Measurements from ENCODE around the gene NLGN1. TPM values are rescaled to one million over a fixed set of nuclear protein-coding genes. Genes with fewer than 3 reads are reported as not detected.

Gene NLGN1
- total and polyA plus RNA-seq, 2 of the 8 experiments (the other 6 are each of a cell fraction or from before 2014, with no cell fraction given) = 7.8 to 14.8 TPM

- H4K5ac ChIP-seq (ENCODE audit: insufficient read length, low read depth, low read length) = no peak overlapping the region
- 95% methylated on average over 1 of the region's 1 CpG; no CpG with 5 or more reads in 1 of the 2 experiments for WGBS, 2 experiments (ENCODE audit: extremely low coverage in 1 of 2, insufficient coverage in 1 of 2, insufficient read length in 1 of 2, insufficient replicate concordance in 2 of 2, low coverage in 1 of 2, low lambda C conversion rate in 2 of 2, missing lambda C conversion rate in 1 of 2)
- POLR2A ChIA-PET (ENCODE audit: partially characterized antibody) = no interaction called here
- TF ChIP-seq SUZ12 (IDR thresholded peaks at IDR 0.05; ENCODE audit: low read length) (no peak), CHD1 (IDR thresholded peaks at IDR 0.05; ENCODE audit: low read depth, low read length) (no peak), CTCF (IDR thresholded peaks at IDR 0.05; ENCODE audit: control extremely low read depth in 1 of 3, insufficient read depth in 1 of 3, low read depth in 1 of 3, low read length in 3 of 3) (no peak), POLR2A (IDR thresholded peaks at IDR 0.05; ENCODE audit: control extremely low read depth in 1 of 2, low read depth in 2 of 2, low read length in 2 of 2) (no peak), MAX (IDR thresholded peaks at IDR 0.05) (no peak), HDAC2 (IDR thresholded peaks at IDR 0.05; ENCODE audit: borderline replicate concordance in 1 of 2, low read depth in 2 of 2, low read length in 2 of 2) (no peak), RBBP5 (IDR thresholded peaks at IDR 0.05; ENCODE audit: borderline replicate concordance, low read depth, low read length) (no peak), SIX5 (IDR thresholded peaks at IDR 0.05; ENCODE audit: low read depth, low read length) (no peak), SP1 (IDR thresholded peaks at IDR 0.05; ENCODE audit: low read depth, low read length) (no peak), CBX8 (IDR thresholded peaks at IDR 0.05; ENCODE audit: borderline replicate concordance, low read depth, low read length) (no peak), USF2 (IDR thresholded peaks at IDR 0.05; ENCODE audit: low read length) (no peak)
Observed at GRCh38 chr3:173622166-173622565, 224.6 kb downstream of the NLGN1 start.

More at GRCh38 chr3:173622166-173622565, 224.6 kb downstream of the NLGN1 start:
- no peak overlapping the region for H2BK15ac ChIP-seq (ENCODE audit: low read length)
- H4K20me1 ChIP-seq (replicated peaks in 1 of 2; ENCODE audit: control insufficient read depth in 1 of 2, insufficient read depth in 2 of 2, low read length in 2 of 2) = no peaks in the 10 kb centered on the region
- H4K91ac ChIP-seq (replicated peaks; ENCODE audit: insufficient read length, low read length) = no peak overlapping the region
- H3K4ac ChIP-seq (replicated peaks; ENCODE audit: insufficient read length, low read depth, low read length) = no peak overlapping the region
- CTCF ChIA-PET (ENCODE audit: partially characterized antibody) = no interaction called here
- FAIRE-seq (no peak), DNase-seq (ENCODE audit: low read depth in 1 of 2, low spot score in 2 of 2) (no peak)
- H2BK12ac ChIP-seq (ENCODE audit: low read depth, low read length) = no peak overlapping the region
- no peaks in the 10 kb centered on the region for H3K79me2 ChIP-seq (ENCODE audit: control insufficient read depth in 1 of 2, insufficient read depth in 2 of 2, low read length in 2 of 2)
- H2BK20ac ChIP-seq (ENCODE audit: low read length) = no peak overlapping the region
- H2AFZ ChIP-seq (ENCODE audit: low read length) = no peak overlapping the region
- no peak overlapping the region for H3K14ac ChIP-seq (ENCODE audit: insufficient read length)
- no peak overlapping the region for H2AK5ac ChIP-seq (ENCODE audit: low read depth, low read length)
- H3K56ac ChIP-seq (replicated peaks; ENCODE audit: insufficient read length, low read depth, low read length) = no peak overlapping the region
- no peak overlapping the region for H2BK120ac ChIP-seq (replicated peaks; ENCODE audit: low read depth, low read length)
- H3K27ac ChIP-seq (ENCODE audit: low read depth, low read length) = no peak overlapping the region
- no peaks in the 10 kb centered on the region for H3K36me3 ChIP-seq (ENCODE audit: control insufficient read depth in 2 of 4, insufficient read depth in 4 of 4, low read length in 3 of 4)
- H3K23ac ChIP-seq (ENCODE audit: insufficient read length) = no peak overlapping the region
- H3K18ac ChIP-seq (ENCODE audit: extremely low read depth, low read length) = no peak overlapping the region
- H3K79me1 ChIP-seq (ENCODE audit: low read depth, low read length) = no peaks in the 10 kb centered on the region; the same call in 1 of the 2 replicates
- H3K9ac ChIP-seq (replicated peaks in 1 of 4; ENCODE audit: extremely low read depth in 1 of 4, low read depth in 3 of 4, low read length in 3 of 4) = no peak overlapping the region
- no peak overlapping the region for H3K4me3 ChIP-seq (ENCODE audit: extremely low read depth in 1 of 4, insufficient read depth in 2 of 4, low read depth in 3 of 4, low read length in 4 of 4)
- H3K27me3 ChIP-seq (replicated peaks in 1 of 4; ENCODE audit: control insufficient read depth in 3 of 4, extremely low read depth in 1 of 4, insufficient read depth in 3 of 4, low read length in 3 of 4) = no peaks in the 10 kb centered on the region
- H3K4me2 ChIP-seq (ENCODE audit: insufficient read depth in 1 of 2, low read depth in 2 of 2, low read length in 2 of 2) = no peak overlapping the region
- no peaks in the 10 kb centered on the region for H3K23me2 ChIP-seq (ENCODE audit: low read depth, low read length)
- no peaks in the 10 kb centered on the region for H3K4me1 ChIP-seq (replicated peaks in 1 of 4; ENCODE audit: control insufficient read depth in 3 of 4, insufficient read depth in 4 of 4, low read length in 3 of 4)
- H3K9me3 ChIP-seq (ENCODE audit: insufficient read depth in 2 of 2, low read depth in 1 of 2, low read length in 1 of 2) = no peaks in the 10 kb centered on the region
- no peak overlapping the region for H2BK5ac ChIP-seq (ENCODE audit: low read depth, low read length)
- no peak overlapping the region for H4K8ac ChIP-seq (ENCODE audit: extremely low read depth, insufficient read depth, low read length)
